Measurements from ENCODE around the gene RBM34.
"Not testable (repeated sequence)": the region's sequence is repeated elsewhere in the genome, so short reads cannot be mapped to it uniquely, and the experiment has no call there.

Gene RBM34

GRCh38 chr1:235111107-235111506 is 49.9 kb downstream of the RBM34 start:
- DNase-seq, result no peak

DNA sequence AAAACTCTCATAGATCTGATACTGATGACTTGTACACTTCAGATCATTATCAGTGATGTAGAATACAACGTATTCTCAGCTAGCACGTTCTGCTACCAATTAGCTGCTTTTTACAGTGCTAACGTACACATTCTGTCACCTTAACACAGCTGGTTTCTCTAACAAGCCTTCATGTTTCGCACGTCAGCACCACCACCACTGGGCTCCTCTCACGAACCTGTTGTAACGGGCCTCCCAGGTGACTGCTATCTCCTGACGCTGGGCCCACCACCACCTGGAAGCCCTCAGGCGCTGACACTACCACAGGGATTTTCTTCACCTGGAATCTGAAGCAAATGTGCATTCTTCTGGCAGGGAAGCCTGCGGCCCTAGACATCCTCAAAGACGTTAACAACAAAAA is 52.2 kb downstream of the RBM34 start:
- no peak for DNase-seq

GRCh38 chr1:235108185-235108593 is 52.9 kb downstream of the RBM34 start:
- no peak for DNase-seq

DNA sequence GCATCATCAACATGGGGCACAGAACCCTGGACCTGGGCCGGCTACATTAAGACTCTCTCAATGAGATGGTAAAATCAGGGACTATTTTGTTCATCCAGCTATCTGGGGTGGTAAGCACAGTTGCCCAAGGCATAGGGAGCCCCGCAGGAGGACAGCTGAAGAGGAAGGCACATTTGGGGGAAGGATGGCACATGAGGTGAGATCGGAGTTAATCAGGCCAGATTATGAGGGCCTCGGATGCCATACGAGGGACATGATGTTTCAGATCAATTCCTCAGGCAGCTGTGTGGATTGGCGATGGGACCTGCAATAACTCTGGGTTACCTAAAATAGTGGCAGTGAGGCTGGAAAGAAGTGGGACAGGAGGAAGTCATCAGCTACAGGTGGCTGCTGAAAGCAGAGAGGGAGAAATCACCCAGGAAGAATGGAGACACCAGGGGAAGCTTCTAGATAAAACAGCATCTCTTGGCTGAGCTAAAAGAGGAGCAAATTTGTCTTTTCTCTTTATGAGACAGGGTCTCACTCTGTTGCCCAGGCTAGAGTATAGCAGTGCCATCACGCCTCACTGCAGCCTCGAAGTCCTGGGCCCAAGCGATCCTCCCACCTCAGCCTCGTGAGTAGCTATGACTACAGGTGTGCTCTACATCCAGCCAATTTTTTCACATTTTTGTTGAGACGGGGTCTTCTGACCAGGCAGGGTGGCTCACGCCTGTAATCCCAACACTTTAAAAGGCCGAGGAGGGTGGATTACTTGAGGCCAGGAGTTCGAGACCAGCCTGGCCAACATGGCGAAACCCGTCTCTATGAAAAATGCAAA is 53.5 kb downstream of the RBM34 start:
- DNase-seq, result no peak

DNA sequence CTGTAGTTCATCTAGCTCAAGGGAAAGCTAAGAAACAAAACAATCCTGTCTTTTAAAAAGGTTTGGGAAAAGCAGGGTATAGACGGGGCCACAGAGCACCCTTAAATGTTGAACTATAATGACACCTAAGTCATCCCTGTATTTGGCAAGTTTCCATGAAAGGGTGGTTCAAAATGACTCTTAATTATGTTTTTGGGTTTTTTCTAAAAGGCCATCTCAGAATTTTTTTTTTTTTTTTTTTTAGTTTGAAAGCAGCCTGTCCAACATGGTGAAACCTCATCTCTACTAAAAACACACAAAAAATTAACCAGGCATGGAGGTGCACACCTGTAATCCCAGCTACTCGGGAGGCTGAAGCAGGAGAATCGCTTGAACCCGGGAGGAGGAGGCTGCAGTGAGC is 54.6 kb downstream of the RBM34 start:
- DNase-seq, result no peak

GRCh38 chr1:235105051-235106043 is 55.7 kb downstream of the RBM34 start:
- no peak for DNase-seq

- DNase-seq, result no peak
Measured at GRCh38 chr1:235102993-235103411, 58.0 kb downstream of the RBM34 start.

GRCh38 chr1:235102259-235102582 is 58.8 kb downstream of the RBM34 start:
- DNase-seq, result no peak

GRCh38 chr1:235101558-235102258 is 59.3 kb downstream of the RBM34 start:
- DNase-seq, result no peak

DNA sequence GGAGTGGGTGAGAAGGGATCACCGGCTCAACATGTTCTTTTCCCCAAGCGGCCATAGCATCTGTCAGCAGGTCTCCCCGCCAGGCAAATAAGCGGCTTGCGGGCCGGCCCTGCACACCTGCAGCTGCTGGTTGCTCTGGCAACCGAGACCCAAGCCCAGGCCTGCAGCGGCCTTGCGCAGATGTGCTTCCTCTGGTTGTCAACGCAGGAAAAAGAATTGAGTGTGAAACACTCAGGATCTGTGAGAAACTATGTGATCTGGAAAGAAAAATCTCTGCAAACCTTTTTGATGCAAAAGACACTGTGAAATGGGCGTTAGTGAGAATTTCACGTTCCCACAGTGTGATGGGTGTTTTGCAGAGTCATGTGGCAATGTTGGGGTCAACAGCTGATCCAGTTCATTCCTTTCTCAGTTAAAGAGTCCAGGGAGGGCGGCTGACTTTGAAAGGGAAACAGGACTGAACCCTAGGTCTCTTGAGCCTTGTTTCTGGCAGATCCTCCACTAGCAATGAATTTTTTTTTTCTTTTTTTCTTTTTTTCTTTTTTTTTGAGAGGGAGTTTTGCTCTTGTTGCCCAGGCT is 60.8 kb downstream of the RBM34 start:
- DNase-seq, result no peak

- DNase-seq, result no peak
Measured at GRCh38 chr1:235098991-235099390, 62.1 kb downstream of the RBM34 start.

DNA sequence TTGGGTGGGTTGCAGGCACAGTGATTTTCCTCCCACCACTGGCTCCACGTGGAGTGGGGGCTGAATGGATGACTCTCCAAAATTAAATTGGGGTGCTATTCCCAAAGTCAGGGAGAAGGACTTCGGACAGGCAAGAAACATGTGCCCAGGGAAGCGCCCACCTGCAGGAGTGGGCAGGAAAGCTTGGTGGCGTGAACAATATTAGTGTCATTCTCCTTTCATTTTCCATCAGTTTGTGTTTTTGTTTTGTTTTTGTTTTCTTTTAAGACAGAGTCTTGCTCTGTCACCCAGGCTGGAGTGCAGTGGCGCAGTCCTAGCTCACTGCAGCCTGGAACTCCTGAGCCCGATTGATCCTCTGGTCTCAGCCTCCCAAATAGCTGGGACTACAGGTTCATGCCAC is 62.5 kb downstream of the RBM34 start:
- no peak for DNase-seq

DNA sequence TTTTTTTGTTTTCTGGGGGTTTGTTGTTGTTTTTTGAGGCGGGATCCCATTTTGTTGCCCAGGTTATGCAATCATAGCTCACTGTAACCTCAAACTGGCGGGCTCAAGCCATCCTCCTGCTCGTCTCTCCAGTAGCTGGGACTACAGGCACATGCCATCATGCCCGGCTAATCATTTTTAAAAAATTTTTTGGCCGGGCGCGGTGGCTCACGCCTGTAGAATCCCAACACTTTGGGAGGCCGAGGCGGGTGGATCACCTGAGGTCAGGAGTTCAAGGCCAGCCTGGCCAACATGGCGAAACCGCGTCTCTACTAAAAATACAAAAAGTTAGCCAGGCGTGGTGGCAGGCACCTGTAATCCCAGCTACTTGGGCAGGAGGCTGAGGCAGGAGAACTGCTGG is 63.5 kb downstream of the RBM34 start:
- DNase-seq, result not testable (repeated sequence)

DNA sequence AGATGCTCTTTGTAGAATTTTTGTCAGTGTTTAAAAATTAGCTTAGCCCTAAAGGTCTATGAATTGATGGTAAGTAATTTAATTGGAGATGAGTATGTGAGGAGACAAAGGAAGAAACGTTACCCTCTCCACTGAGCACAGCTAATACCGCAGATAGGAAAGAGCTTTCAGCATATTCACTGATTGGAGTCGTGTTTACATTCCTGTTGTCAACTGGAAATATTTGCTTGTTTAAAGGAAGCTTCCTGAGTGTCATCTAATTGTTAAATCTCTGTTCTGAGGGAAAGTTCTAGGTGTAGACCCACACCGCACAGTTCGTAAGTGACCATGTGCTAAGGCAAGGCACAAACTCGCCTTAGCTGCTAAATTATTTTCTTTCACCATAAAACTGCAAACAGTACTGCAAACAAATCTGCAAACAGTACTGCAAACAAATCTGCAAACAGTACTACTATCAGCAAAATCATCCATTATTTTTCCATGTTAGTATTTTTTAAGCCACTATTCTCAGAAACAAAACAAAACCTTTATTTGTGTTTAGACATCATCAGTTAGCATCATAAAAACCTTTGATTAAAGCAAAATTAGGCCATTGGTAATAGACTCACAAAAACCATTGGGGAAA is 65.0 kb downstream of the RBM34 start:
- no peak for DNase-seq

DNA sequence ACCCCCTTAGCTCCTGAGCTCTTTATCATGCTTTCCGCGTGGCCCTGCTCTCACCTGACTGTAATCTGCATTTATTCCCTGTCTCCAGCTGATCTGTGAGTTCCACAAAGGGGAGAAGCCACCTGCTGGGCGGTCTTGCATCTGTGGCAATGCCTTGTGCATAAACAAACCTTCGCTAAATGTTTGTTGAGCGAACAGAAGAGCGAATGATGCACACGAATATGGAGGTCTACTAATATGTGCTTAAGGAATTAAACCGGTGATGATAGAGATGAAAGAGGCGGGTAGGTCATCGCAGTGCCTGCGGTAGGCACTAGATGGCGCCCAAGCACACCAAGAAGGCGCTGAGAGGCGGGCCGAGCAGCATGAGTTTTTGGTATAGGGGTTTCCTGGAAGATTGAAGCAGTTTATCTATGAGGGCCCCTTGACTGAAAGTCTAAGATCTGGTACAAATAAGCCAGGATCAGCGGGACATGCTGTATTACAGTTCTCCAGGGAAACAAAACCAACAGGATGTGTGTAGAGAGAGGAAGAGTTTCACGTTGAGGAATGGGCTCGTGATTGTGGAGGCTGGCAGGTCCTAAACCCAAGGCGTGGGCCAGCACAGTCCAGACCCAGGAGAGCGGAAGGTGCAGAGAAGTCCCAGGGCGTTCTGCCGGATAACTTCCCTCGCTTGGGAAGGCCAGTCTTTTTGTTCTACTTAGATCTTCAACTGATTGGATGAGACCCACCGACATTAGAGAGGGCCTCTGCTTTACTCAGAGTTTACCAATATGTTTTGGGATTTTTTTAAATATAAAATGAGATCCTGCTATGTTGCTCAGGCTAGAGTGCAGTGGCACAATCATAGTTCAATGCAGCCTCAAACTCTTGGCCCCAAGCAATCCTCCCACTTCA is 67.1 kb downstream of the RBM34 start:
- DNase-seq, result peak; percentile 89 to 91

GRCh38 chr1:235093013-235093695 is 67.9 kb downstream of the RBM34 start:
- DNase-seq, result no peak

GRCh38 chr1:235092415-235092814 is 68.6 kb downstream of the RBM34 start:
- not testable (repeated sequence) for DNase-seq

- DNase-seq, result not testable (repeated sequence)
Measured at GRCh38 chr1:235092045-235092406, 69.0 kb downstream of the RBM34 start.

DNA sequence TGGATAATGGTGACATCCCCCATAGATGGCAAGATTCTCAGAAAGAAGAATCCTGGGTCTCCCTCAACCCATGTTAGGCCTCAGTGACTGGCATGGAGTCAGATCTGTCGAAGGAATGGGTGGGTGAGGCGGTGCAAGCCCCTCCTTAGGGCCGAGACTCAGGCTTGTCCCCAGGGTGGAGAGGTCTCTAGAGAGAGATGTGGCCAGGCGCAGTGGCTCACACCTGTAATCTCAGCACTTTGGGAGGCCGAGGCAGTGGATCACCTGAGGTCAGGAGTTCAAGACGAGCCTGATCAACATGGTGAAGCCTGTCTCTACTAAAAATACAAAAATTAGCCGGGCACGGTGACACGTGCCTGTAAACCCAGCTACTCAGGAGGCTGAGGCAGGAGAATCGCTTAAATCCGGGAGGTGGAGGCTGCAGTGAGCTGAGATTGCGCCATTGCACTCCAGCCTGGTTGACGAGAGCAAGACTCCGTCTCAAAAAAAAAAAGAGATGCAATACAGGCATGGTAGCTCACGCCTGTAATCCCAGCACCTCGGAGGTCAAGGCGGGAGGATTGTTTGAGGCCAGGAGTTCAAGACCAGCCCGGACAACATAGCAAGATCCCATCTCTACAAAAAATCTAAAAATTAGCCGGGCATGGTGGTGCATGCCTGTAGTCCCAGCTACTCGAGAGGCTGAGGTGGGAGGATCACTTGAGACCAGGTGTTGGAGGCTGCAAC is 69.6 kb downstream of the RBM34 start:
- not testable (repeated sequence) for DNase-seq
